Activated CD4-positive, alpha-beta T cell treated with anti-CD3 and anti-CD28 coated beads, Interleukin-2, amount 10 ng/mL, durations not matched to agents 7 days and 5 days (primary cell): Measurements from ENCODE around the gene SKAP2. TPM values are rescaled to one million over a fixed set of nuclear protein-coding genes. Genes with fewer than 3 reads are reported as not detected.

Source experiments
- CTCF ChIA-PET: fragments of 350-600 bp; sonication (Branson Sonifier 250); formaldehyde crosslinking; loops from one replicate; lab custom pipeline; 2021; ENCODE audit warnings: antibody characterized with exemption; lab: Charles Lee
- POLR2A ChIA-PET: fragments of 350-600 bp; sonication (Branson Sonifier 250); formaldehyde crosslinking; loops from one replicate; lab custom pipeline; 2021; ENCODE audit warnings: antibody characterized with exemption; lab: Charles Lee
- DNase-seq: peaks from one replicate; pipeline ENCODE4 v3.0.0-alpha.2; 2020
- H3K27ac Mint-ChIP-seq: one replicate; pipeline ENCODE4 v1.8.0; 2021; ENCODE audit warnings: mild to moderate bottlenecking, moderate library complexity, mixed read lengths
- H3K27me3 Mint-ChIP-seq: one replicate; pipeline ENCODE4 v1.8.0; 2021; ENCODE audit warnings: mixed read lengths
- H3K36me3 Mint-ChIP-seq: one replicate; pipeline ENCODE4 v1.8.0; 2021; ENCODE audit warnings: low read depth, mixed read lengths
- H3K4me1 Mint-ChIP-seq: one replicate; pipeline ENCODE4 v1.8.0; 2021; ENCODE audit warnings: mixed read lengths
- H3K4me3 Mint-ChIP-seq: one replicate; pipeline ENCODE4 v1.8.0; 2021; ENCODE audit warnings: mild to moderate bottlenecking, moderate library complexity, mixed read lengths
- H3K9me3 Mint-ChIP-seq: one replicate; pipeline ENCODE4 v1.8.0; 2021; ENCODE audit warnings: mixed read lengths
- total RNA-seq, 2 experiments: library from RNA; stranded (reverse); gene quantifications; one replicate each; pipeline ENCODE4 v1.2.3, GENCODE V29; 2021

The SKAP2 gene
- total RNA-seq, 2 experiments from 2014 or later, result 5.3 to 6.3 TPM

GRCh38 chr7:26696161-26696560 is 168.2 kb downstream of the SKAP2 start:
- CTCF ChIA-PET, result no interaction called here
- H3K27me3 Mint-ChIP-seq, result peaks cover 28% of the 10 kb centered on the region
- DNase-seq, result no peak
- POLR2A ChIA-PET, result no interaction called here
- peaks cover 4% of the 10 kb centered on the region for H3K4me1 Mint-ChIP-seq
- no peak overlapping the region for H3K27ac Mint-ChIP-seq
- H3K9me3 Mint-ChIP-seq, result no peaks in the 10 kb centered on the region
- H3K4me3 Mint-ChIP-seq, result no peak overlapping the region
- no peaks in the 10 kb centered on the region for H3K36me3 Mint-ChIP-seq

- H3K9me3 Mint-ChIP-seq, result no peaks in the 10 kb centered on the region
- ChIA-PET POLR2A (no interaction called here), CTCF (no interaction called here)
- peaks cover 4% of the 10 kb centered on the region for H3K4me1 Mint-ChIP-seq
- H3K36me3 Mint-ChIP-seq, result no peaks in the 10 kb centered on the region
- H3K27me3 Mint-ChIP-seq, result peaks cover 27% of the 10 kb centered on the region
- DNase-seq, result no peak
- H3K4me3 Mint-ChIP-seq, result no peak overlapping the region
- H3K27ac Mint-ChIP-seq, result no peak overlapping the region
Measured at GRCh38 chr7:26694713-26695112, 169.7 kb downstream of the SKAP2 start.

- no peak overlapping the region for H3K4me3 Mint-ChIP-seq
- ChIA-PET CTCF (interaction anchor here (0.6 kb wide), 2 partner anchors 24 to 1161 kb away, joined by 3 to 6 read pairs; no protein-coding TSS in a partner anchor), POLR2A (no interaction called here)
- peaks cover 5% of the 10 kb centered on the region for H3K4me1 Mint-ChIP-seq
- no peak overlapping the region for H3K27ac Mint-ChIP-seq
- H3K36me3 Mint-ChIP-seq, result no peaks in the 10 kb centered on the region
- no peaks in the 10 kb centered on the region for H3K9me3 Mint-ChIP-seq
- DNase-seq, result no peak
- peaks cover 28% of the 10 kb centered on the region for H3K27me3 Mint-ChIP-seq
Measured at GRCh38 chr7:26694141-26694540, 170.2 kb downstream of the SKAP2 start.

- no peak for DNase-seq
- Mint-ChIP-seq H3K4me3 (no peak overlapping the region), H3K27ac (no peak overlapping the region), H3K36me3 (no peaks in the 10 kb centered on the region), H3K4me1 (peaks cover 4% of the 10 kb centered on the region), H3K27me3 (peaks cover 33% of the 10 kb centered on the region), H3K9me3 (no peaks in the 10 kb centered on the region)
- POLR2A ChIA-PET, result no interaction called here
- CTCF ChIA-PET, result interaction anchor here (1.0 to 1.4 kb wide), 2 partner anchors 9 to 469 kb away, joined by 3 read pairs; no protein-coding TSS in a partner anchor
Measured at GRCh38 chr7:26691886-26692285, 172.5 kb downstream of the SKAP2 start.

- no peak overlapping the region for H3K27ac Mint-ChIP-seq
- no peaks in the 10 kb centered on the region for H3K9me3 Mint-ChIP-seq
- peaks cover 33% of the 10 kb centered on the region for H3K27me3 Mint-ChIP-seq
- H3K36me3 Mint-ChIP-seq, result no peaks in the 10 kb centered on the region
- no peak for DNase-seq
- H3K4me1 Mint-ChIP-seq, result peaks cover 3% of the 10 kb centered on the region
- CTCF ChIA-PET, result interaction anchor here (1.0 to 1.4 kb wide), 2 partner anchors 8 to 470 kb away, joined by 3 read pairs; no protein-coding TSS in a partner anchor
- POLR2A ChIA-PET, result no interaction called here
- H3K4me3 Mint-ChIP-seq, result no peak overlapping the region
Measured at GRCh38 chr7:26691406-26691805, 173.0 kb downstream of the SKAP2 start.

GRCh38 chr7:26690135-26690805 is 174.1 kb downstream of the SKAP2 start:
- peaks cover 32% of the 10 kb centered on the region for H3K27me3 Mint-ChIP-seq
- ChIA-PET POLR2A (no interaction called here), CTCF (interaction anchor here (0.6 to 1.1 kb wide), 5 partner anchors 10 to 470 kb away, joined by 3 to 4 read pairs (median 3); no protein-coding TSS in a partner anchor)
- H3K36me3 Mint-ChIP-seq, result no peaks in the 10 kb centered on the region
- H3K27ac Mint-ChIP-seq, result no peak overlapping the region
- no peaks in the 10 kb centered on the region for H3K9me3 Mint-ChIP-seq
- H3K4me1 Mint-ChIP-seq, result peaks cover 3% of the 10 kb centered on the region
- DNase-seq, result no peak
- no peak overlapping the region for H3K4me3 Mint-ChIP-seq

GRCh38 chr7:26688936-26689506 is 175.4 kb downstream of the SKAP2 start:
- CTCF ChIA-PET, result interaction anchor here (1.0 kb wide), 1 partner anchor 472 kb away, joined by 4 read pairs; no protein-coding TSS in a partner anchor
- Mint-ChIP-seq H3K9me3 (no peaks in the 10 kb centered on the region), H3K4me1 (peaks cover 3% of the 10 kb centered on the region), H3K4me3 (no peak overlapping the region), H3K27ac (no peak overlapping the region), H3K27me3 (peaks cover 34% of the 10 kb centered on the region), H3K36me3 (no peaks in the 10 kb centered on the region)
- POLR2A ChIA-PET, result no interaction called here
- DNase-seq, result no peak

GRCh38 chr7:26688388-26688787 is 176.0 kb downstream of the SKAP2 start:
- Mint-ChIP-seq H3K9me3 (no peaks in the 10 kb centered on the region), H3K4me3 (no peak overlapping the region), H3K36me3 (no peaks in the 10 kb centered on the region), H3K27me3 (peaks cover 40% of the 10 kb centered on the region), H3K4me1 (peaks cover 3% of the 10 kb centered on the region), H3K27ac (no peak overlapping the region)
- ChIA-PET CTCF (interaction anchor here (1.0 kb wide), 1 partner anchor 472 kb away, joined by 4 read pairs; no protein-coding TSS in a partner anchor), POLR2A (no interaction called here)
- no peak for DNase-seq

GRCh38 chr7:26687032-26687431 is 177.4 kb downstream of the SKAP2 start:
- ChIA-PET POLR2A (no interaction called here), CTCF (interaction anchor here (0.7 to 1.1 kb wide), 3 partner anchors 391 to 1720 kb away, joined by 3 read pairs; no protein-coding TSS in a partner anchor)
- H3K4me1 Mint-ChIP-seq, result peaks cover 3% of the 10 kb centered on the region
- H3K9me3 Mint-ChIP-seq, result no peaks in the 10 kb centered on the region
- peaks cover 45% of the 10 kb centered on the region for H3K27me3 Mint-ChIP-seq
- no peak overlapping the region for H3K27ac Mint-ChIP-seq
- H3K36me3 Mint-ChIP-seq, result no peaks in the 10 kb centered on the region
- no peak overlapping the region for H3K4me3 Mint-ChIP-seq
- DNase-seq, result no peak

- Mint-ChIP-seq H3K27me3 (peaks cover 40% of the 10 kb centered on the region), H3K4me3 (no peak overlapping the region), H3K4me1 (peaks cover 4% of the 10 kb centered on the region), H3K9me3 (no peaks in the 10 kb centered on the region), H3K27ac (no peak overlapping the region), H3K36me3 (no peaks in the 10 kb centered on the region)
- DNase-seq, result no peak
- ChIA-PET CTCF (interaction anchor here (0.9 to 1.1 kb wide), 2 partner anchors 392 to 794 kb away, joined by 3 read pairs; no protein-coding TSS in a partner anchor), POLR2A (no interaction called here)
Measured at GRCh38 chr7:26686448-26686981, 177.9 kb downstream of the SKAP2 start.

GRCh38 chr7:26685606-26686005 is 178.8 kb downstream of the SKAP2 start:
- Mint-ChIP-seq H3K4me1 (peaks cover 4% of the 10 kb centered on the region), H3K27me3 (peaks cover 37% of the 10 kb centered on the region), H3K36me3 (no peaks in the 10 kb centered on the region), H3K9me3 (no peaks in the 10 kb centered on the region), H3K27ac (no peak overlapping the region), H3K4me3 (no peak overlapping the region)
- ChIA-PET CTCF (no interaction called here), POLR2A (no interaction called here)
- no peak for DNase-seq

- CTCF ChIA-PET, result no interaction called here
- Mint-ChIP-seq H3K36me3 (no peaks in the 10 kb centered on the region), H3K9me3 (no peaks in the 10 kb centered on the region), H3K27ac (no peak overlapping the region), H3K4me1 (peaks cover 4% of the 10 kb centered on the region), H3K27me3 (peaks cover 37% of the 10 kb centered on the region), H3K4me3 (no peak overlapping the region)
- POLR2A ChIA-PET, result no interaction called here
- DNase-seq, result no peak
Measured at GRCh38 chr7:26684447-26684846, 179.9 kb downstream of the SKAP2 start.

- H3K27ac Mint-ChIP-seq, result no peak overlapping the region
- no peaks in the 10 kb centered on the region for H3K9me3 Mint-ChIP-seq
- H3K27me3 Mint-ChIP-seq, result peaks cover 32% of the 10 kb centered on the region
- H3K36me3 Mint-ChIP-seq, result no peaks in the 10 kb centered on the region
- ChIA-PET POLR2A (no interaction called here), CTCF (interaction anchor here (1.2 to 3.6 kb wide), 3 partner anchors 9 to 478 kb away, joined by 3 to 15 read pairs (median 4); no protein-coding TSS in a partner anchor)
- H3K4me3 Mint-ChIP-seq, result no peak overlapping the region
- peaks cover 1% of the 10 kb centered on the region for H3K4me1 Mint-ChIP-seq
- DNase-seq, result no peak
Measured at GRCh38 chr7:26683277-26683676, 181.1 kb downstream of the SKAP2 start.
